Gastrocnemius medialis (tissue), 4 donors: Measurements from ENCODE around the gene EPS8L2.

Experiments used
- CTCF ChIP-seq, 5 experiments: fragments of 450-650 bp in 3 of 5; fragments of 200-600 bp in 2 of 5; sonication (generic) in 2 of 5; IDR thresholded peaks in 4 of 5; conservative IDR thresholded peaks in 1 of 5; 1 replicate in 4 of 5; 2 replicates in 1 of 5; pipeline ENCODE4 v1.5.1; 2016 to 2019; ENCODE audit warnings: antibody characterized with exemption in 5 of 5, mild to moderate bottlenecking in 3 of 5, moderate library complexity in 3 of 5
- POLR2A ChIP-seq, 2 donors: fragments of 450-650 bp; IDR thresholded peaks; one replicate each; pipeline ENCODE4 v1.6.1; 2017; ENCODE audit warnings: antibody characterized with exemption in 2 of 2, mild to moderate bottlenecking in 2 of 2, moderate library complexity in 2 of 2

GRCh38 chr11:728901-729491 lies 23.0 kb downstream of the EPS8L2 start:
- TF ChIP-seq CTCF (IDR thresholded peaks at IDR 0.05 in 4 of 5, conservative IDR thresholded peaks at IDR 0.05 in 1 of 5) (no peak), POLR2A (IDR thresholded peaks at IDR 0.05) (no peak)
